ENCODE data around the gene C11orf24. TPM values are rescaled to one million over a fixed set of nuclear protein-coding genes. Genes with fewer than 3 reads are reported as not detected.
"Not testable (repeated sequence)": the region's sequence is repeated elsewhere in the genome, so short reads cannot be mapped to it uniquely, and the experiment has no call there.

Gene C11orf24
- total and polyA plus RNA-seq, 2 donors (not counting 1 experiment from before 2014, with no cell fraction given), result 88.6 to 94.2 TPM

DNA sequence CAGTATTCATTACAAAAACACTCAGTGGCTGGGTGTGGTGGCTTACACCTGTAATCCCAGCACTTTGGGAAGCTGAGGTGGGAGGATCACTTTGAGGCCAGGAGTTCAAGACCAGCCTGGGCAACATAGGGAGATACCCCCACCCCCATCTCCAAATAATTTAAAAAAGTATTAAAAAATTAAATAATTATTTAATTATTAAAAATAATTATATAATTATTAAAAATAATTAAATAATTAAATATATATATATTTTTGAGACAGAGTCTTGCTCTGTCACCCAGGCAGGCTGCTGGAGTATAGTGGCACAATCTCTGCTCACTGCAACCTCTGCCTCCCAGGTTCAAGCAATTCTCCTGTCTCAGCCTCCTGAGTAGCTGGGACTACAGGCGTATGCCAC lies 27.9 kb downstream of the C11orf24 start:
- H3K36me3 ChIP-seq (replicated peaks in 1 of 2; ENCODE audit: control extremely low read depth in 1 of 2, control insufficient read depth in 1 of 2, extremely low read depth in 1 of 2, insufficient read depth in 2 of 2, low read length in 1 of 2); H3K4me1 ChIP-seq (ENCODE audit: control insufficient read depth in 2 of 2, insufficient read depth in 2 of 2, low read length in 2 of 2); H3K4me3 Mint-ChIP-seq; H3K27ac Mint-ChIP-seq; H3K9me3 ChIP-seq (ENCODE audit: control extremely low read depth in 1 of 3, control insufficient read depth in 2 of 3, insufficient read depth in 1 of 3, low read length in 2 of 3); H2AFZ ChIP-seq (ENCODE audit: insufficient read depth, low read depth, low read length, poor library complexity, severe bottlenecking); ATAC-seq (ENCODE audit: low read depth); H3K27me3 Mint-ChIP-seq; DNase-seq; H3K27ac ChIP-seq (ENCODE audit: low read length in 2 of 2); H3K9ac ChIP-seq (ENCODE audit: low read length); POLR2A ChIA-PET; H3K79me2 ChIP-seq (ENCODE audit: control insufficient read depth, insufficient read depth, low read length); H3K9me3 Mint-ChIP-seq (ENCODE audit: insufficient read depth); H3K4me3 ChIP-seq (ENCODE audit: control extremely low read depth in 1 of 5, extremely low read depth in 1 of 5, insufficient read depth in 1 of 5, low read depth in 2 of 5, low read length in 4 of 5); H4K20me1 ChIP-seq (ENCODE audit: control insufficient read depth, insufficient read depth, low read length, poor library complexity, severe bottlenecking); H3K27me3 ChIP-seq (replicated peaks in 1 of 4; ENCODE audit: control extremely low read depth in 1 of 4, control insufficient read depth in 3 of 4, insufficient read depth in 4 of 4, low read length in 3 of 4); CTCF ChIA-PET; intact Hi-C loops (cut with micrococcal nuclease); H3K4me1 Mint-ChIP-seq; H3K4me2 ChIP-seq (replicated peaks; ENCODE audit: low read depth, low read length, poor library complexity, severe bottlenecking): not testable (repeated sequence)
- WGBS (ENCODE audit: insufficient coverage), result no CpG with 5 or more reads among the region's 1 CpG

DNA sequence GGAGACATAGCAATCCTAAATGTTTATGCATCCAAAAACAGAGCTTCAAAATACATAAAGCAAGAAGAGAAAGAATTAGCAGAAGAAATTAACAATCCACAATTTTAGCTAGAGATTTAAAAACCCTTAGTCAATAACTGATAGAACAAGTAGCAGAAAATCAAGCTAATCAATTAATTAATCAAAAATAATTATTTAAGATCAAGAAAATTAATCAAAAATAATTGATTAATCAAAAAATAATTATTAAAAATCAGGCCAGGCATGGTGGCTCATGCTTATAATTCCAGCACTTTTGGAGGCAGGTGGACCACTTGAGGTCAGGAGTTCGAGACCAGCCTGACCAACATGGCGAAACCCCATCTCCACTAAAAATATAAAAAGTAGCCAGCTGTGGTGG lies 29.2 kb downstream of the C11orf24 start:
- H3K9ac ChIP-seq (ENCODE audit: low read length), result no peak overlapping the region
- peaks cover 0 to 3% (median 0%) of the 10 kb centered on the region in 3 donors for H3K9me3 ChIP-seq (ENCODE audit: control extremely low read depth in 1 of 3, control insufficient read depth in 2 of 3, insufficient read depth in 1 of 3, low read length in 2 of 3)
- Mint-ChIP-seq H3K4me3 (no peak overlapping the region), H3K4me1 (no peaks in the 10 kb centered on the region), H3K27ac (no peak overlapping the region), H3K27me3 (peaks cover 14% of the 10 kb centered on the region), H3K9me3 (ENCODE audit: insufficient read depth) (no peaks in the 10 kb centered on the region)
- ChIA-PET POLR2A (no interaction called here), CTCF (no interaction called here)
- H2AFZ ChIP-seq (ENCODE audit: insufficient read depth, low read depth, low read length, poor library complexity, severe bottlenecking), result no peak overlapping the region
- no peaks in the 10 kb centered on the region for H3K4me1 ChIP-seq (ENCODE audit: control insufficient read depth in 2 of 2, insufficient read depth in 2 of 2, low read length in 2 of 2)
- peaks cover 0 to 7% (median 1%) of the 10 kb centered on the region in 4 experiments for H3K27me3 ChIP-seq (replicated peaks in 1 of 4; ENCODE audit: control extremely low read depth in 1 of 4, control insufficient read depth in 3 of 4, insufficient read depth in 4 of 4, low read length in 3 of 4)
- no peak overlapping the region for H3K27ac ChIP-seq (ENCODE audit: low read length in 2 of 2)
- no peak overlapping the region for H3K4me3 ChIP-seq (ENCODE audit: control extremely low read depth in 1 of 5, extremely low read depth in 1 of 5, insufficient read depth in 1 of 5, low read depth in 2 of 5, low read length in 4 of 5)
- ATAC-seq (ENCODE audit: low read depth) (no peak), DNase-seq (no peak)
- no peaks in the 10 kb centered on the region for H4K20me1 ChIP-seq (ENCODE audit: control insufficient read depth, insufficient read depth, low read length, poor library complexity, severe bottlenecking)
- no peaks in the 10 kb centered on the region for H3K79me2 ChIP-seq (ENCODE audit: control insufficient read depth, insufficient read depth, low read length)
- H3K4me2 ChIP-seq (replicated peaks; ENCODE audit: low read depth, low read length, poor library complexity, severe bottlenecking), result no peak overlapping the region
- TF ChIP-seq, protein P1, sequence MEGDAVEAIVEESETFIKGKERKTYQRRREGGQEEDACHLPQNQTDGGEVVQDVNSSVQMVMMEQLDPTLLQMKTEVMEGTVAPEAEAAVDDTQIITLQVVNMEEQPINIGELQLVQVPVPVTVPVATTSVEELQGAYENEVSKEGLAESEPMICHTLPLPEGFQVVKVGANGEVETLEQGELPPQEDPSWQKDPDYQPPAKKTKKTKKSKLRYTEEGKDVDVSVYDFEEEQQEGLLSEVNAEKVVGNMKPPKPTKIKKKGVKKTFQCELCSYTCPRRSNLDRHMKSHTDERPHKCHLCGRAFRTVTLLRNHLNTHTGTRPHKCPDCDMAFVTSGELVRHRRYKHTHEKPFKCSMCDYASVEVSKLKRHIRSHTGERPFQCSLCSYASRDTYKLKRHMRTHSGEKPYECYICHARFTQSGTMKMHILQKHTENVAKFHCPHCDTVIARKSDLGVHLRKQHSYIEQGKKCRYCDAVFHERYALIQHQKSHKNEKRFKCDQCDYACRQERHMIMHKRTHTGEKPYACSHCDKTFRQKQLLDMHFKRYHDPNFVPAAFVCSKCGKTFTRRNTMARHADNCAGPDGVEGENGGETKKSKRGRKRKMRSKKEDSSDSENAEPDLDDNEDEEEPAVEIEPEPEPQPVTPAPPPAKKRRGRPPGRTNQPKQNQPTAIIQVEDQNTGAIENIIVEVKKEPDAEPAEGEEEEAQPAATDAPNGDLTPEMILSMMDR (IDR thresholded peaks at IDR 0.05), result no peak
- no peak for TF ChIP-seq EZH2 (IDR thresholded peaks at IDR 0.05; ENCODE audit: borderline replicate concordance, insufficient read depth, low read depth, low read length, poor library complexity, severe bottlenecking)
- H3K36me3 ChIP-seq (replicated peaks in 1 of 2; ENCODE audit: control extremely low read depth in 1 of 2, control insufficient read depth in 1 of 2, extremely low read depth in 1 of 2, insufficient read depth in 2 of 2, low read length in 1 of 2), result no peaks in the 10 kb centered on the region
- no CpG with 5 or more reads among the region's 2 CpGs for WGBS (ENCODE audit: insufficient coverage)
- intact Hi-C loops (cut with micrococcal nuclease), result no loop called here
